Body of pancreas (tissue), 4 donors: Measurements from ENCODE around the gene MLLT10.

Experiments
- CTCF ChIP-seq, 7 experiments: fragments of 450-650 bp in 4 of 7; fragments of 200-600 bp in 3 of 7; sonication (generic) in 3 of 7; IDR thresholded peaks; one replicate each; pipeline ENCODE4 v1.5.1; 2016 to 2019; ENCODE audit warnings: antibody characterized with exemption in 7 of 7
- POLR2A ChIP-seq, 3 donors: fragments of 450-650 bp; IDR thresholded peaks; one replicate each; pipeline ENCODE4 v1.6.1; 2016; ENCODE audit warnings: antibody characterized with exemption in 3 of 3, mild to moderate bottlenecking in 2 of 3

DNA sequence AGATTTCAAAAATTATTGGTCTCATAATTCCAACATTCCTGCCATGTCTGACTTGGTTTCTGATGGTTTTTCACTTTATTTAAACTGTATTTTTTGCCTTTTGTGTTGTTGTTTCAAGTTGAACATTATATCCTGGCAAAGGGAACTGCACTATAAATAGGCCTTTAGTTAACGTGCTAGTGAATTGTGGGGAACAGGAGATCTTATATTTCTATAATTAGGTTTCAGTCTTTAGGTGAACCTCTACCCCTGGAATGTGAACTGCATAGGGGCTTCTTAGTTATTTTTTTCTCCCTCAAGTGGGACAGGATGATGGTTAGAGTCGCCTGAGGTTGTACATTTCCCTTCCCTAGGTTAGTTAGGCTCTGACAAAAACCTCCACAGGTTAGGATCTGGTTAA lies 128.6 kb downstream of the MLLT10 start:
- TF ChIP-seq CTCF (IDR thresholded peaks at IDR 0.05) (no peak), POLR2A (IDR thresholded peaks at IDR 0.05) (no peak)
